H1 (cell line): Measurements from ENCODE around the gene SIX5.

Source experiments
- CHD7 ChIP-seq: fragments of 300-600 bp; sonication (generic); IDR thresholded peaks from 2 replicates; pipeline ENCODE4 v1.7.1; 2012; ENCODE audit warnings: low read length, moderate library complexity, mild to moderate bottlenecking, inconsistent platforms; ENCODE audit not compliant: insufficient replicate concordance
- CTCF ChIP-seq, 3 experiments: IDR thresholded peaks; 1 replicate in 2 of 3; 2 replicates in 1 of 3; pipeline versions ENCODE4 v1.5.1 to v1.6.1; 2011; ENCODE audit warnings: low read length in 3 of 3, mild to moderate bottlenecking in 3 of 3, inconsistent platforms in 2 of 3, low read depth in 1 of 3, moderate library complexity in 1 of 3; ENCODE audit not compliant: insufficient read depth in 1 of 3; ENCODE audit errors: control extremely low read depth in 1 of 3
- MAFK ChIP-seq: IDR thresholded peaks from 2 replicates; pipeline ENCODE4 v1.6.1; 2012; ENCODE audit warnings: low read depth, mild to moderate bottlenecking, improper control_type of control experiment, low read length
- POLR2A ChIP-seq, 2 experiments: IDR thresholded peaks; 1 replicate in 1 of 2; 2 replicates in 1 of 2; pipeline ENCODE4 v1.6.1; 2011; ENCODE audit warnings: low read depth in 2 of 2, low read length in 2 of 2, mild to moderate bottlenecking in 2 of 2; ENCODE audit errors: control extremely low read depth in 1 of 2
- RAD21 ChIP-seq, 2 experiments: IDR thresholded peaks in 1 of 2; conservative IDR thresholded peaks in 1 of 2; 2 replicates each; pipeline ENCODE4 v1.6.1; 2011; ENCODE audit warnings: low read depth in 2 of 2, low read length in 2 of 2, improper control_type of control experiment in 1 of 2, inconsistent platforms in 1 of 2, mild to moderate bottlenecking in 1 of 2, moderate library complexity in 1 of 2
- TAF1 ChIP-seq: IDR thresholded peaks from 2 replicates; pipeline ENCODE4 v1.6.1; 2011; ENCODE audit warnings: mild to moderate bottlenecking, low read depth, low read length
- TCF12 ChIP-seq: IDR thresholded peaks from 2 replicates; pipeline ENCODE4 v1.6.1; 2011; ENCODE audit warnings: low read depth, mild to moderate bottlenecking, low read length
- ZNF274 ChIP-seq: IDR thresholded peaks from 2 replicates; pipeline ENCODE4 v1.7.0; 2012; ENCODE audit warnings: low read length, borderline replicate concordance; ENCODE audit errors: extremely low read depth

GRCh38 chr19:45814851-45815480 is 45.9 kb upstream of the SIX5 start, which contains the start of gene RSPH6A:
- no peak for TF ChIP-seq ZNF274
- TF ChIP-seq CTCF (IDR thresholded peaks at IDR 0.05; ENCODE audit: control extremely low read depth in 1 of 3, insufficient read depth in 1 of 3, low read depth in 1 of 3, low read length in 3 of 3), result 0 out of 4 replicates have a peak, but pooled peaks of 1 of the 3 experiments have one; percentile 1
- no peak for TF ChIP-seq TCF12
- TF ChIP-seq TAF1, result 0 out of 2 replicates have a peak, but pooled peaks have one; percentile 11
- TF ChIP-seq MAFK, result no peak
- TF ChIP-seq POLR2A (IDR thresholded peaks at IDR 0.05; ENCODE audit: control extremely low read depth in 1 of 2, low read depth in 2 of 2, low read length in 2 of 2), result peak in 1 of 2 experiments; percentile 63; a peak in 2 of 3 replicates
- no peak for TF ChIP-seq CHD7
- no peak; a peak in 1 of 4 replicates for TF ChIP-seq RAD21 (IDR thresholded peaks at IDR 0.05 in 1 of 2, conservative IDR thresholded peaks at IDR 0.05 in 1 of 2; ENCODE audit: low read depth in 2 of 2, low read length in 2 of 2)
